Esophagus muscularis mucosa (tissue), 4 donors: Measurements from ENCODE around the gene MIA3. TPM values are rescaled to one million over a fixed set of nuclear protein-coding genes. Genes with fewer than 3 reads are reported as not detected.

ENCODE experiments used
- DNase-seq: peaks from one replicate; pipeline ENCODE4 v3.0.0-alpha.2; 2017; ENCODE audit errors: extremely low spot score
- H3K27ac ChIP-seq, 4 donors: fragments of 200-600 bp; sonication (generic); replicated peaks in 1 of 4; 1 replicate in 3 of 4; 2 replicates in 1 of 4; pipeline ENCODE4 v1.5.1; 2016 to 2019; ENCODE audit warnings: mild to moderate bottlenecking in 1 of 4
- H3K27me3 ChIP-seq, 4 donors: fragments of 200-600 bp; sonication (generic); one replicate each; pipeline versions ENCODE4 v1.5.1 to v1.6.0; 2016 to 2019
- H3K36me3 ChIP-seq, 4 donors: fragments of 200-600 bp; sonication (generic); one replicate each; pipeline ENCODE4 v1.5.1; 2016 to 2019
- H3K4me1 ChIP-seq, 4 donors: fragments of 200-600 bp; sonication (generic); one replicate each; pipeline ENCODE4 v1.5.1; 2016 to 2019
- H3K4me3 ChIP-seq, 4 donors: fragments of 200-600 bp; sonication (generic); 1 replicate in 2 of 4; 2 replicates in 2 of 4; pipeline ENCODE4 v1.5.1; 2016 to 2019; ENCODE audit warnings: mild to moderate bottlenecking in 4 of 4, moderate library complexity in 1 of 4
- H3K9me3 ChIP-seq, 4 donors: fragments of 200-600 bp; sonication (generic); 1 replicate in 3 of 4; 2 replicates in 1 of 4; pipeline ENCODE4 v1.5.1; 2016 to 2019
- EP300 ChIP-seq: sonication (generic); formaldehyde crosslinking; IDR thresholded peaks from one replicate; pipeline ENCODE4 v1.6.1; 2017; ENCODE audit warnings: antibody characterized with exemption
- POLR2A ChIP-seq: fragments of 450-650 bp; IDR thresholded peaks from one replicate; pipeline ENCODE4 v1.6.1; 2017; ENCODE audit warnings: antibody characterized with exemption, moderate library complexity, mild to moderate bottlenecking, low read depth
- POLR2AphosphoS5 ChIP-seq, 2 donors: sonication (generic); formaldehyde crosslinking; IDR thresholded peaks; one replicate each; pipeline ENCODE4 v1.6.1; 2017; ENCODE audit warnings: antibody characterized with exemption in 2 of 2
- WGBS: methylation state at CpG from one replicate; pipeline ENCODE4 v1.1.5; 2018; 5-methylcytosine and 5-hydroxymethylcytosine counted together
- intact Hi-C: fragments of 100-400 bp; cut with DNase I; formaldehyde crosslinking; loops from one replicate; pipeline ENCODE4 v1.15.1; 2023
- total RNA-seq, 4 donors: library from RNA; depleted of rRNA; stranded (reverse); fragments of >200 nt; gene quantifications; one replicate each; pipeline versions ENCODE4 v1.1.0 to v1.2.1, GENCODE V29; 2016
- TF ChIP-seq, protein P1 (sequence below), 3 experiments: fragments of 200-600 bp in 2 of 3; fragments of 450-650 bp in 1 of 3; sonication (generic) in 2 of 3; IDR thresholded peaks; one replicate each; pipeline ENCODE4 v1.5.1; 2017 to 2019; ENCODE audit warnings: antibody characterized with exemption in 3 of 3, mild to moderate bottlenecking in 2 of 3, moderate library complexity in 1 of 3

The MIA3 gene
- total RNA-seq, 4 donors from 2014 or later, result 36.1 to 53.0 (median 49.0) TPM

- intact Hi-C loops, result no loop called here
- no peak overlapping the region for H3K27ac ChIP-seq
- no peak for TF ChIP-seq EP300
- no peak for TF ChIP-seq POLR2A
- TF ChIP-seq, protein P1, sequence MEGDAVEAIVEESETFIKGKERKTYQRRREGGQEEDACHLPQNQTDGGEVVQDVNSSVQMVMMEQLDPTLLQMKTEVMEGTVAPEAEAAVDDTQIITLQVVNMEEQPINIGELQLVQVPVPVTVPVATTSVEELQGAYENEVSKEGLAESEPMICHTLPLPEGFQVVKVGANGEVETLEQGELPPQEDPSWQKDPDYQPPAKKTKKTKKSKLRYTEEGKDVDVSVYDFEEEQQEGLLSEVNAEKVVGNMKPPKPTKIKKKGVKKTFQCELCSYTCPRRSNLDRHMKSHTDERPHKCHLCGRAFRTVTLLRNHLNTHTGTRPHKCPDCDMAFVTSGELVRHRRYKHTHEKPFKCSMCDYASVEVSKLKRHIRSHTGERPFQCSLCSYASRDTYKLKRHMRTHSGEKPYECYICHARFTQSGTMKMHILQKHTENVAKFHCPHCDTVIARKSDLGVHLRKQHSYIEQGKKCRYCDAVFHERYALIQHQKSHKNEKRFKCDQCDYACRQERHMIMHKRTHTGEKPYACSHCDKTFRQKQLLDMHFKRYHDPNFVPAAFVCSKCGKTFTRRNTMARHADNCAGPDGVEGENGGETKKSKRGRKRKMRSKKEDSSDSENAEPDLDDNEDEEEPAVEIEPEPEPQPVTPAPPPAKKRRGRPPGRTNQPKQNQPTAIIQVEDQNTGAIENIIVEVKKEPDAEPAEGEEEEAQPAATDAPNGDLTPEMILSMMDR (IDR thresholded peaks at IDR 0.05), result no peak
- H3K9me3 ChIP-seq, result no peaks in the 10 kb centered on the region
- no peak for DNase-seq
- H3K27me3 ChIP-seq, result no peaks in the 10 kb centered on the region
- no peak overlapping the region for H3K4me3 ChIP-seq
- H3K4me1 ChIP-seq, result peaks cover 4 to 22% (median 18%) of the 10 kb centered on the region in 4 donors
- H3K36me3 ChIP-seq, result peaks cover 21 to 64% (median 55%) of the 10 kb centered on the region in 4 donors
These were observed 5.6 kb downstream of the MIA3 start for GRCh38 chr1:222623458-222623857.

DNA sequence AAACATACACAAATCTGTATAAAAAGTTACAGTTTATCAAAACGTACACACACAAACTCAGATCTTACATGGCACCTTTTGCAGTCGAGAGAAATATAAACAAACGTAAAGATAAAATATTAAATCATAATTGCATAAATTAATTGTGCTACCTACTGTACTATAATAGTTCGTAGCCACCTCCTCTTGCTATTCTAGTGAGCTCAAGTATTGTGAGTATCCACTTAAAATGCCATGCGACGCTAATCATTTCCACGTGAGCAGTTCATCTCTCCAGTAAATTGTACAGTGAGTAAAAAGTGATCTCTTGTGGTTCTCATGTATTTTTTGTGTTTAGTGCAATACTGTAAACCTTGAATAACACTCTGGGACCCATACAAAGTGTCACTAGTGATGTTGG lies 6.3 kb downstream of the MIA3 start:
- Histone ChIP-seq H3K4me3 (no peak overlapping the region), H3K27me3 (no peaks in the 10 kb centered on the region), H3K36me3 (peaks cover 29 to 72% (median 62%) of the 10 kb centered on the region in 4 donors), H3K4me1 (peaks cover 3 to 15% (median 11%) of the 10 kb centered on the region in 4 donors), H3K27ac (no peak overlapping the region), H3K9me3 (no peaks in the 10 kb centered on the region)
- TF ChIP-seq POLR2AphosphoS5 (IDR thresholded peaks at IDR 0.05), result no peak
- TF ChIP-seq, protein P1 (IDR thresholded peaks at IDR 0.05), result no peak
- no peak for TF ChIP-seq EP300
- no peak for TF ChIP-seq POLR2A
- intact Hi-C loops, result no loop called here
- WGBS, result 93% methylated on average over 7 of the region's 7 CpGs
- DNase-seq, result no peak

GRCh38 chr1:222627232-222627631 lies 9.3 kb downstream of the MIA3 start:
- Histone ChIP-seq H3K4me1 (no peaks in the 10 kb centered on the region), H3K27me3 (no peaks in the 10 kb centered on the region), H3K36me3 (peaks cover 34 to 91% (median 78%) of the 10 kb centered on the region in 4 donors), H3K4me3 (no peak overlapping the region), H3K27ac (no peak overlapping the region), H3K9me3 (no peaks in the 10 kb centered on the region)
- 84% methylated on average over 6 of the region's 6 CpGs for WGBS
- TF ChIP-seq POLR2AphosphoS5 (IDR thresholded peaks at IDR 0.05) (no peak), EP300 (no peak), POLR2A (no peak)
- TF ChIP-seq, protein P1 (IDR thresholded peaks at IDR 0.05), result no peak
- intact Hi-C loops, result no loop called here
- DNase-seq, result no peak

DNA sequence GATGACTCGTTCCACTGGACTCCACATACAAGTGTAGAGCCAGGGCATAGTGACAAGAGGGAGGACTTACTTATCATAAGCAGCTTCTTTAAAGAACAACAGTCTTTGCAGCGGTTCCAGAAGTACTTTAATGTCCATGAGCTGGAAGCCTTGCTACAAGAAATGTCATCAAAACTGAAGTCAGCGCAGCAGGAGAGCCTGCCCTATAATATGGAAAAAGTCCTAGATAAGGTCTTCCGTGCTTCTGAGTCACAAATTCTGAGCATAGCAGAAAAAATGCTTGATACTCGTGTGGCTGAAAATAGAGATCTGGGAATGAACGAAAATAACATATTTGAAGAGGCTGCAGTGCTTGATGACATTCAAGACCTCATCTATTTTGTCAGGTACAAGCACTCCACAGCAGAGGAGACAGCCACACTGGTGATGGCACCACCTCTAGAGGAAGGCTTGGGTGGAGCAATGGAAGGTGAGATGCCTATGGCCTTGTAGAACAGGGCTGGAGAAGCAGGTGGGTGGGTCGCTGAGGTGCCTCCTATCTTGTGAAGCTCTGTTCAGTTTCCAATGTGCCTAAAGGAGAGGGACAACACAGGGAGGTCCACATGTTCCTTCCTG lies 12.1 kb downstream of the MIA3 start:
- Histone ChIP-seq H3K9me3 (no peaks in the 10 kb centered on the region), H3K4me1 (no peaks in the 10 kb centered on the region), H3K27me3 (no peaks in the 10 kb centered on the region), H3K4me3 (no peak overlapping the region), H3K36me3 (peaks cover 39 to 90% (median 82%) of the 10 kb centered on the region in 4 donors), H3K27ac (no peak overlapping the region)
- 92% methylated on average over 7 of the region's 7 CpGs for WGBS
- no peak for DNase-seq
- intact Hi-C loops, result no loop called here
- TF ChIP-seq EP300, result no peak
- TF ChIP-seq, protein P1 (IDR thresholded peaks at IDR 0.05), result no peak

DNA sequence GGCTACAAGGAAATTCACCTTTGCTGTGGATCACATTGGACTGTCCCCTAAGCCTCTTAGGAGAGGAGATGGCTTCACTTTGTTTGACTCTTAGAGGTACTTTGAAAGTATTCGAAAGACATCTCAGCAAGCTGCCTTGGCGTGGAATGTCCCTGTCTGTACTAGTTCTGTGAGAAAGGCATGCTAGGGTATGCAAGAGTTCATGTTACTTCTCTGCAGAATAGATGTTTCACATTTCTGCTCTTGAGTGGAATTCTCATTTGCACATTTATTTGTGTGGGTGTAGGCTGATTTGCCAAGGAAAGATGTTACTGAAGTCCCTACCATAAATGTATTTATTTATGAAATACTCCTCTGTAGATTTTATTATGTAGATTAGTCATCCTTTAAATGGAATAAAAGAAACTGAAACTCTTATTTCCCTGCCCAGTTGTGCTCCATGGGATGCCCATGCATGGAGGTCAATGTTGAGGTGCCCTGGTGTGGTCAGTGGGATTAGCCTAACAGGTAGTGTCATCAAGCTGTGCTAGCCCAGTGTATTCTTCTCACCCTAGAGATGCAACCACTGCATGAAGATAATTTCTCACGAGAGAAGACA lies 13.8 kb downstream of the MIA3 start:
- no peaks in the 10 kb centered on the region for H3K27me3 ChIP-seq
- H3K4me3 ChIP-seq, result no peak overlapping the region
- intact Hi-C loops, result no loop called here
- TF ChIP-seq POLR2A (no peak), EP300 (no peak), POLR2AphosphoS5 (IDR thresholded peaks at IDR 0.05) (no peak)
- TF ChIP-seq, protein P1 (IDR thresholded peaks at IDR 0.05), result no peak
- no peak for DNase-seq
- no peak overlapping the region for H3K27ac ChIP-seq
- H3K4me1 ChIP-seq, result no peaks in the 10 kb centered on the region
- WGBS, result 83% methylated on average over 3 of the region's 3 CpGs
- H3K9me3 ChIP-seq, result no peaks in the 10 kb centered on the region
- H3K36me3 ChIP-seq, result peaks cover 34 to 85% (median 73%) of the 10 kb centered on the region in 4 donors
